Middle frontal gyrus (tissue), 1 donor: ENCODE data around the gene FAM184A.
"Not testable (repeated sequence)": the region's sequence is repeated elsewhere in the genome, so short reads cannot be mapped to it uniquely, and the experiment has no call there.

ENCODE experiments used
- DNase-seq: peaks from one replicate; pipeline ENCODE4 v3.0.0-alpha.2; 2015; ENCODE audit warnings: low spot score; ENCODE audit errors: extremely low spot score

Gene FAM184A

DNA sequence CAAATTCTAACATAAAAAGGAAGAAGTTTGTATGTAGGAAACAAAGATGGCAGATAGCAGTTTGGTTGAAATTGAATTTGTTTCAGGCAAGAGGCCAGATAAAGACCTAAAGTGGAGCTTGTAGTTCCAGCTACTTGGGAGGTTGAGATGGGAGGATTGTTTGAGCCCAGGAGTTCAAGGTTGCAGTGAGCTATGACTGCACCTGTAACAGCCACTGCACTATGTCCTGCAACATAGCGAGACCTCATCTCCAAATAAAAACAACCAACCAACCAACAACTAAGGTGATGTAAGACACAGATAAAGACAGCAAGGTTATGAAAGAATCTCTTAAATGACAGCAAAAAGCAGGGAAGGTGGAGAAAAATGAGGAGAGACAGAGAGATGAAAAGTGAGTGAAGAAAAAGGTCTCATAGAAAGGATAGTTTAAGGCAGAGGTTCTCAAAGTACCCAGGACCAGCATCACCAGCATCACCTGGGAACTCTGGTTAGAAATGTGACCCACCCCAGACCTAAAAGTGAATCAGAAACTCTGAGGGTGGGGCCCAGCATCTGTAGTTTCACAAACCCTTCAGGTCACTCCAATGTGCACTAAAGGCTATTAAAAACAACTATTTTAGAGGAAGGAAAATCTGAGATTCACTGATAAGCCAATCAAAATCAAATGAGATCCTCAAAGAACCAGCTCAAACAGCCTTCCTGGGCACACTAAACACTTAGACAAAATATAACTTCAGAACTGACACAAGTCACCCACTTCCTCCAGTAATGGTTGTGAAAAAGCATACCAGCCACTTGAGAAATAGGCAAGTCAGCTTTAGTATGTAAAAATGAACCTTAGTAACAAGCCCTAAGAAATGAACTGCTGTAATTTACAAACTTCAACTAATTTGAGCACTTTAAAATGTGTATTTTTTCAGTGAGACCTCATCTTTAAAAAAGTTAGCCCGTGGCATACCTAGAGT, 57.6 kb downstream of the FAM184A start:
- no peak for DNase-seq

DNA sequence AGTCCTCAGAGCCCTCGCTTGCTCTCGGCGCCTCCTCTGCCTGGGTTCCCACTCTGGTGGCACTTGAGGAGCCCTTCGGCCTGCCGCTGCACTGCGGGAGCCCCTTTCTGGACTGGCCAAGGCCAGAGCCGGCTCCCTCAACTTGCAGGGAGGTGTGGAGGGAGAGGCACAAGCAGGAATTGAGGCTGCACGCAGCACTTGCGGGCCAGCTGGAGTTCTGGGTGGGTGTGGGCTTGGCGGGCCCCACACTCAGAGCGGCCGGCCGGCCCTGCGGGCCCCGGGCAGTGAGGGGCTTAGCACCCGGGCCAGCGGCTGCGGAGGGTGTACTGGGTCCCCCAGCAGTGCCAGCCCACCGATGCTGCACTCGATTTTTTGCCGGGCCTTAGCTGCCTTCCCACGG, 63.3 kb downstream of the FAM184A start:
- DNase-seq = not testable (repeated sequence)

DNA sequence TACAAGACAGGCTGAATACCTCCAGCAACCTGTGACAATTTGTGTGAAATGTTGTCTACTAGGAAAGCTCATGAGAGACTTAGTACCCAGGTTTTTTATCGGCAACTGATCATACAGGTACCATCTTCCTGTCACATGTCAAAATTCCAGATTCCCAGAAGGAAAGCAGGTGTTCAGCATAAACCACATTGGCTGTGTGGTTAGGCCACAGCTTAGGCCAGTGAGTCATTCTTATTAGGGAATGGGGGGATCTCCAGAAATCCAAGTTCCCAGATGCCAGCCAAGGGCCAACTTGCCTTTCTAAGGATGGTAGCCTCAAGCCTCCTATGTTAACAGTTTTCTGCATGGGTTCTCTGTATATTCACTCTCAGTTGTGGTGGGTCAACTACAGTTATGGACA, 65.9 kb downstream of the FAM184A start:
- no peak for DNase-seq

DNA sequence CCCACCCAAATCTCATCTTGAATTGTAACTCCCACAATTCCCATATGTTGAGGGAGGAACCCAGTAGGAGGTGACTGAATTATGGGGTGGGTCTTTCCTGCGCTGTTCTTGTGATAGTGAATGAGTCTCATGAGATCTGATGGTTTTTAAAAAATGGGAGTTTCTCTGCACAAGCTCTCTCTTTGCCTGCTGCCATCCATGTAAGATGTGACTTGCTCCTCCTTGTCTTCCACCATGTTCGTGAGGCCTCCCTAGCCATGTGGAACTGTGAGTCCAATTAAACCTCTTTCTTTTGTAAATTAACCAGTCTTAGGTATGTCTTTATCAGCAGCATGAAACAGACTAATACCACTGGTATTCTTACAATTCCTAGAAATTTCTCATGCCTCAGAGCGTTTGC, 69.2 kb downstream of the FAM184A start:
- not testable (repeated sequence) for DNase-seq

DNA sequence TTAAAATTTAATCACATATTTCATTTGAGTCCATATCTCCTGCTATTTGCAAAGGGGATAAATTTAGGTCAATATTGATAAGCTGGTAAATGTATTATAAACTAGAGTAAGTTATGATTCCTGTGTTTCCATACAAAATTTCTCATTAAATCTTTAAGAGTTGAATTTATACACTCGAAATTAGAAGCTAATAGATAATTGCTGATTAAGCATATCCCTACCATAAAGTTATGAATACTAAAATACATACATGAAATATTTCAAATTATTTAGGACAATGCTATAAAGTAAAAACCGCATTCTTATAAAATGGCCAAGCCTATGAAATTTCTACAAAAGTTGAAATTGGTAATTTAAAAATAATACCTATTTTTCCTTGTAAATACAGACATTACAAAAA, 71.5 kb downstream of the FAM184A start:
- no peak for DNase-seq

DNA sequence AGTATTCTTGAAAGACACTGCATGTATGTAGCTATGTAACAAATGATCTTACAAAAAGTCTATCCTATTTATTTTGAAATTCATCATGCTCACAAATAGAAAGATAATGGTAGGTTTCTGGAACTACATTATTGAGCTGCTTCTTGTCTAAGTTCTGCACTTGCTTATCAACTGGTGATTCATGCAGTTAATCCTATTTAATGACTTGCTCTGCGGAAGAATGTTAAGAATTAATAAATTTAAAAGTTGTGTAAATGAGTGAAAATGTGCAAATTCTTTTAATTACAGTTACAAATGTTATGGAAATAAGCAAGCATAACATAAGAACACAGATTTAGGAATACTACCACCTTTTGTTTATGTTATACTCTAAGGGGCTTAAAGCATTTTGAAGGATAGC, 76.4 kb downstream of the FAM184A start:
- no peak for DNase-seq

DNA sequence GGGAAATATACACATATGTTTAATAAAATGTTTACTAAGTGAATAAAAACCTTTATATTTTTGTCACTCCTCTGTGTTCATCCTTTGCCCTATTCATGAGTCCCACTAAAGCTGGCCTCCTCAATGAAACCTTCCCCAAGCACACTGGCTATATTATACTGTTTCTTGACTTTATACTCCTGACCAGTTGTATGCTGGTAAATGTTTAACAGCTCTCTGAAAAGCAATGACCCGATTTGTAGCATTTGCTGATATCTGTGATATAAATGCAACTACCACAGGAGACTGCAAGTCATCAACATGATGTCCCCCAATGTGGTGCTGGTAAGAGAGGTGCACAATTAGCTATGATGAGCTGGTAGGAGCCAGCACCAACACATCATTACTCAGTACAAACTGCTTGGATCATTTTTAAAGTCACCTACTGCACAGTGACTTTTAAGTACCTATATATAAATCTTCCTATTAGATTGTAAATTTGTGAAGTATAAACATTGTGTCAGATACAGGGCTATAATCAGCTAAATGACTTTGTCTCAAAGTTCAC, 78.9 kb downstream of the FAM184A start:
- DNase-seq = no peak

DNA sequence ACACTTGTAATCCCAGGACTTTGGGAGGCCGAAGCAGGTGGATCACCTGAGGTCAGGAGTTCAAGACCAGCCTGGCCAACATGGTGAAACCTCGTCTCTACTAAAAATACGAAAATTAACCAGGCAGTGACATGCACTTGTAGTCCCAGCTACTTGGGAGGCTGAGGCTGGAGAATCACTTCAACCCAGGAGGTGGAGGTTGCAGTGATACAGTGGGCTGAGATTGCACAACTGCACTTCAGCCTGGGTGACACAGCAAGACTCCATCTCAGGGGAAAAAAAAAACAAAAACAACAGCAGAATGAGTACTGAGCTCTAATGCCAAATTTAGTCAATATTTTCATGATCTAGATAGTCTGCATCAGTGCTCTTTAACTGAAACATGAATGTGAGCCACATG, 81.0 kb downstream of the FAM184A start:
- DNase-seq = not testable (repeated sequence)

DNA sequence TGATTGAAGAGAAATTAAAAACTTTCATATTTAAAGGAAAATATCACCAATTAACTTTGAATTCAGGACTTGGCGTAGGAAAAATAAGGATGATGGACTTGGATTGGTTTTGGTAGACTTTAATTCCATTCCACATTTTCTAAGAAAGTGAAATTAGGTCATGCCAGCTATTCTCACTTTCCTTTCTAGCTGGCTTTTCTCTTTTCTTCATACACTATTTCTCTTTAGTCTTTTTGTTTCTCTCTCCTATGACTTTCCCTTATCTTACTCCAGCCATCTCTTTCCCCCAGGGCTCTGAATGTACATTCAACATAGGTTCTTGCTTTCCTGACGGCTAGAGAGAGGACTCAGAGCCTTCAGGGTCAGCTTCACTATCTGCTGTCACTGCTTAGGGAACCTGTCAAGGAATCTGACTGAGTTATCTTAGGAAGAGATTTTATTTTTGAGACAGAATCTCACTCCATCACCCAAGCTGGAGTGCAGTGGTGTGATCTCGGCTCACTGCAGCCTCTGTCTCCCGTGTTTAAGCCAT, 82.1 kb downstream of the FAM184A start:
- DNase-seq = no peak

DNA sequence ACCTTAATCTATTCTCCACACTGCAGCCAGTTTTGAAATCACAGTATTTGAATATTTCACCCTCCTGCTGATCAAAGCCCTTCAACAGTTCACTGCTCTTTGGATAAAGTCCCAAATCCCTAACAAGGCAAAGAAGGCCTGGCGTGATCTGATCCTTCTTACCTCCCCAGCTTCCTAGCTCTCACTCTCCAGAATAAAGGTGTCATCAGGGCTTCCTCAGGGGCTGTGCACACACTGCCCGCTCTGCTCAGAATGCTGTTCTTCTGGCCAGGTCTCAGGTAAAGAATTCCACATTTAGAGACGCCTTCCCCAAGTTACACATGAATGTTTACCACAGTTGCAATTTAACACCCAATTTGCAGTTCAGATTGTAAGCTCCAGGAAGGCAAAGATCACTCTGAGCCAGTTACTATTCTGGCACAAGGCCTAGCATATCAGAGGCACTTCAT, 84.6 kb downstream of the FAM184A start:
- no peak for DNase-seq

DNA sequence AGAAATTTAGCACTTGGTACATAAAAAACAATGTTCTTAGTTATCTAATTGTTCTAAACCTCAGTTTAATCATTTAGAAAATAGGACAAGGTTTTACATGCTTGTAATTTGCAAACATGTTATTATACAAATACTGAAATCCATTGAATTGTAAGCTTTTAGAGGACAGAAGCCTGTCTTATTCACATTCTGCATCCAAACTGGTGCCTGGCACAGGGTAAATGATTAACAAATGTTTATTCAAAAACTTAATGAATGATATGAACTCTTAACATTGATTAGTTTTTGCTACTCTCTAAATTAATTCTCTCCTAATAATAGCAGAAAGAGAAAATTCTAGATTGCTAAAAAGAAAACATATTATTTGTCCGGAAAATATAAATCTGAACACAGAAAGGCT, 85.1 kb downstream of the FAM184A start:
- DNase-seq = no peak

DNA sequence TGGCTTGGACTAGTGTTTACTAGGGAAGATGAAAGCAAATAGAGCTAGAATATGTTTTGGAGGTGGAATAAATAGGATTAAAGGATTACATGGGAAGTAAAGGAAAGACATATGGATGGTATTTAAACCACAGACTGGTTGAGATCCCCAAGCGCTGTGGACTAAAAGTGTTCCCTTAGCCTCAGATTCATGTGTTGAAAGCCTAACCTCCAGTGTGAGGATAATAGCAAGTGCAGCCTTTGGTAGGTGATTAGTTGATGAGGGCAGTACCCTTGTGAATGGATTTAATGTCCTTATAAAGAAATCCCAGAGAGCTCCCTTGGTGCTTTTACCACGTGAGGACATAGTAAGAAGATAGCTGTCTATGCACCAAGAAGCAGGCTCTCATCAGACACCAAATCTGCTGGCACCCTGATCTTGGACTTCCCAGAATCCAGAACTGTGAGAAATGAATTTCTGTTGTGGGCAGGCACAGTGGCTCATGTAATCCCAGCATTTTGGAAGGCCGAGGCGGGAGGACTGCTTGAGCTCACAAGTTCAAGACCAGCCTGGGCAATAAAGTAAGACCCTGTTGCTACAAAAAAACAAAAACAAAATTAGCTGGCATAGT, 86.2 kb downstream of the FAM184A start:
- no peak for DNase-seq

DNA sequence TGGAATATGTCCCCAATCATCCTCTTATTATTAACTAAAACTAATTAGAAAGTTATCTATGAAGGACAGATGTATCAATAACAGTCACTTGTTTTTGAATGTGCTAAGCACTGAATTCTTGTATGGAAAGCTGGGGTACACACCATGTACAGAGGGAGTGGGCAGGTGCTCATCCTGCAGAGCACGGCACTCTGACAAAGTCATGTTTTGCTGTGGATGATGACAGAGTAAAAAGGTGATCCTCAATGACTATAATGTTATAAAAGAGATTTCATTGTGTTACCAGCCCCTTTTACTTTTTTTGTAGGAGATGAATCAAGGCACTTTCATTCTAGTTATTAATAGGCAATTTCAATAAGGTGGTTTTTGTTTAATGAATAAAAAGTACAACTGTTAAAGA, 92.2 kb downstream of the FAM184A start:
- no peak for DNase-seq

DNA sequence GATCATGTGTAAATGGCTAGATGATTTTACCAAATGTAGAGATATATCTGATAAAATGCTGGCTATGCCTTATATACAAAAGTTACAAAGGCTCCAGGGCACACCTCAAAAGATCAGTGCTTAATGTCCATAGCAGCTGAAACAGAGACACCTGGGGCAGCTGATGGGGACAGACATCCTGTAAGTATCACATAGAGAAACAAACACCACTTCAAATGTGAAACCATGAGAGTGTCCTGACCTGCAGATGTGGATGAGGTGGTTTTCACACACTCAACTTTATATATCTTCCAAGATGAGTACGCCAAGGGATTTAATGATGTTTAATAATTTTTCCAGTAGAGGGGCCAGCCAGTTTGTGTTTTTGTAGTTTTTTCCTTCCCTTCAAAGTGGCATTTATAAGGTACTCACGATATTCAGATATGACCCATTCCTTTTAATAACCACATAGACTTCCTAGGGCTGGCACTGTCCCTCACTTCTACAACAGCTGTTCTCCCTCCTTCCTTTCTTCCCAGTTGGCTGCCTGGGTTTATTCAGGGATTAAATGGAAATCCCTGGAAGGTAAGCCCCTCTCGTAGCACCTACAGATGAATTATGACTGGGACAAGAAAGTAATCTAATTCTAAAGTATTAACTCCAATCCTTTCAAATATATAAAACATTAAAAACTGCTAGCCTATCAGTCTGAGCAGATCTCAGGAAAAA, 93.2 kb downstream of the FAM184A start:
- DNase-seq = no peak

DNA sequence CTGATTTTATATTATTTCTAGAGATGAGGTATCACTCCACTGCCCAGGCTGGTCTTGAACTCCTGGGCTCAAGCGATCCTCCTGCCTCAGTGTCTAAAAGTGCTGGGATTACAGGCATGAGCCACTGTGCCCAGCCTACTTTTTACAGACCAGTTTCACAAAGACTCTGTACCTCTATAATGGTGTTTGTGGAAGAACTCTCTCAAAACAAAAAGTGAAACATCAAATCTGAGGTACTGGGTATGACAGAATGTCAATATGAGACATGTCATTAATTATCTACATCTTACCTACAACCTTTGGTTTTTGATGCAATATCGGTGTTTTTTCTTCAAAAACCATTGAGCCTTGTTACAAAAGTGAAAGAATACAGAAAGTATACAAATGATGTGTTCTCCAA, 94.1 kb downstream of the FAM184A start:
- no peak for DNase-seq

DNA sequence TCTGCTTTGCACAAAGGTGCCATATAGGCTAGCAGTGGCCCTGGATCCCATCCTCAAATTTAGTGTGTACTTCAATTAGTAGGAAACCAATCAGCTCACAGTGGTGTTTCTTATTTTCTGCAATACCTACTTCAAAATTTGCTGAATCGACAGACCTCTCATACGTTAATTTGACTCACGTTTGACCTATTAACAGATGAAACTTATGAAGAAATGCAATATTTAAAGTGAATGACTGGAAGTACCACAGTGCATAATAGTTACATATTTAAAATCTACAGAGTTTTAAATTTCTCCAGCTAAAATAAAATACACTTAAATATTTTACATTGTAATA, 95.9 kb downstream of the FAM184A start:
- no peak for DNase-seq

DNA sequence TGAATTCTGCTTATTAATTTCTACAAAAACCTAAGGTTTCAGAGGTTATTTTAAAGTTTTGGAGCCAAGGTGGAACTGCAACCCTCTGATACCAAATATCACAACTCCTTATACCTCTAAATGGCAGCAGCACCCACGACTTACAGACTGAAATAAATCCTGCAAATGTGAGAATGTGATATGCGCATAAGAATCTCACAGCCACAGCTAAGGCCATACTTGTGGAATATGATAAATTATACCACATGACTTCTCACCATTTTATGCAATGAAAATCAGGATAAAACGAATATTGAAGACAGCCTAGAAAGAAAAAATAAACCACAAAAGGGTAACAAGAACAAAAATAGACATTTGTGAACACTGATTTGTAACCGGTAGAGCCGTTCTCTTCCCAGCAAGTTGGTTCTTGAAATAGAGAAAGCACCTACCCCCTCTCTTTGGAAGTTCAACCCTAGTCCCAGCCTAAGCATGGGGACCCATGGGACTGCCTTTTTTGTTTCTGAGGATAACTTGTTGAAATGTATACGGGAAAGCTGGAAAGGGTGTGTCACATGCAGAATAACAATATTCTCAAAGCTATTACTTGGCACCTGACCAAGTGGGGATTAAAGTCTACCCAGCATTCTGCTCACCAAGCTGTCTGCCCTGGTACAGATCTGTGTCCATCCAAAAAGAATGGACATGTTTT, 96.4 kb downstream of the FAM184A start:
- DNase-seq = no peak

DNA sequence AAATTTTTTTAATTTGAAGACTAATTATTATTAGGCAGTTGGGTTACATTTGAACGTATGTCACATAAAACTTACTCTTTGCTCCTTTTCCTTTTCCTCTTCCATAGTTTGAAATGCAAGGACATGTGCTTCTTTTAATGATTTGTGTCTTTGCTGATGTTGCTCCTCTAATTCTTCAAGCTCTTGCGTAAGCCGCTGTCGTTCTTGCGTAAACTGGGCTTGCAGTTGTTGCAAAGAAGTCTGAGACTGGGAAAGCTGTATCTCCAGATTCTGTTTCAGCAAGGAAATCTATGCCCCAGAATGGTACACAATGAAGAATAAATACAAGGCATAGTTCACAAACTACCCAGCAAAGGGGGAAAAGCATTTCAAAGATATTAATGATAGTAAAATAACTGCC, 98.4 kb downstream of the FAM184A start:
- DNase-seq = no peak

DNA sequence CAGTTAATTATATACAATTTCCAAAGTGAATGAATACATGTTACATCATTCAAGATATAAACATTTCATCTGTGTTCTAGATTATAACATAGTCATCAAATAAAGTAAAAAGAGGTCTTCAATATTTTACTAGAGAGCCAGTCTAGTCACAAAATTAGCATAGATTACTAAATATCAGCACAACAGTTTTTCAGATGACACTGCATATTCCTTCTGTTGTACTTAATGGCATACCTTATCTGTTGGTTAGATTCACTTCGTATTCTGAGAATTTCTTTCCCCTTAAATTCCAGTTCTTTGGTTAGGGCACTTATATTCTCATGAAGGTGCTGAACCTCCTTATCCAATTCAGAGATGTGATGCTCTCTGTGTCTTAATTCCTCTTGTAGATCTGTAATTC, 103.7 kb downstream of the FAM184A start:
- DNase-seq = no peak

DNA sequence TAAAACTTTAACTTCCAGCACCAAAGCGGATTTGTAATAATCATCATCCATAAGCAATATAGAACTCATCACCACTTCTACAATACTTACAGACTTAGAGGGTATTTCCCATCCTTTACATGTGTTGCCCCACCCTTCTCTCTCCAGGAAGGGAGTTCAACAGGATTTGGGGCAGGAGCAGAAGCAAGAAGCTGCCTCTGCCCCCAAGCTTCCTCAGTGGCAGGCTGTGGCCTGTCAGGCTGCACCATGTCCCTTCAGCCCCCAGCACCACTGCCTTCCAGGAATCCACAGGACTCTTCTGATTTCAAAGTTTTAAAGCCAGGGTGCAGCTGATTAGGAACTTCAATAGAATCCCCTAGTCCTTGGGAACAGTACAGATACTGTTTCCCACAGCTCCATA, 106.8 kb downstream of the FAM184A start:
- no peak for DNase-seq

DNA sequence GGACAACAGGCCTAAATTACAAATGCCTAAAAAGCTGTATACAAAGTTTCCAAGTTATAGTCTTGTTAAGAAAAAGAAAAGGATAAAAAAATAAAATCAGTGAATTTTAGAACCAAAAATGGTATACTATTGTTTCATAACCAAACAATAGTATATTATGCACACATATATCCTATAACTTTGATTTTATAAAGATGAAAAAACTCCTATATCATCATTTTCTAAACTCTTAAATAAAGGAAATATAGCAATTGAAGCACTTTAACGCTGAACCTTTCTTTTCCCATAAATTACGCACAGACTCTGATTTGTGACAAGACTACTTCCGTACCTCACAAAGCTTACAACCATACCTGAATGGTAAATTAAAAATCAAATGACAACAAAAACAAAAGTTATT, 107.6 kb downstream of the FAM184A start:
- DNase-seq = no peak
